Neural progenitor cell (in vitro differentiated cells): ENCODE measurements around the gene RUFY2. TPM values are rescaled to one million over a fixed set of nuclear protein-coding genes. Genes with fewer than 3 reads are reported as not detected.

Experiments used
- DNase-seq: peaks from one replicate; pipeline ENCODE4 v3.0.0-alpha.2; 2016; ENCODE audit warnings: low spot score
- H2AFZ ChIP-seq: fragments of 200-600 bp; sonication (generic); replicated peaks from 2 replicates; pipeline ENCODE4 v1.6.1; 2016; ENCODE audit warnings: antibody characterized with exemption
- H3F3A ChIP-seq: fragments of 200-600 bp; sonication (generic); 2 replicates; pipeline ENCODE4 v1.6.1; 2016; ENCODE audit warnings: antibody characterized with exemption, low read depth
- H3K27ac ChIP-seq: fragments of 200-600 bp; sonication (generic); 2 replicates; pipeline ENCODE4 v1.5.1; 2016; ENCODE audit warnings: mild to moderate bottlenecking
- H3K27me3 ChIP-seq: fragments of 200-600 bp; sonication (generic); 2 replicates; pipeline ENCODE4 v1.6.1; 2016; ENCODE audit warnings: mild to moderate bottlenecking, moderate library complexity
- H3K36me3 ChIP-seq: fragments of 200-600 bp; sonication (generic); 2 replicates; pipeline ENCODE4 v1.5.1; 2016
- H3K4me1 ChIP-seq: fragments of 200-600 bp; sonication (generic); 2 replicates; pipeline ENCODE4 v1.6.1; 2016; ENCODE audit warnings: mixed run types
- H3K4me2 ChIP-seq: fragments of 200-600 bp; sonication (generic); 2 replicates; pipeline ENCODE4 v1.6.1; 2016
- H3K4me3 ChIP-seq: fragments of 200-600 bp; sonication (generic); 2 replicates; pipeline ENCODE4 v1.5.1; 2016
- H3K79me2 ChIP-seq: fragments of 200-600 bp; sonication (generic); 2 replicates; pipeline ENCODE4 v1.6.1; 2016; ENCODE audit warnings: low read depth
- H3K9ac ChIP-seq: fragments of 200-600 bp; sonication (generic); 2 replicates; pipeline ENCODE4 v1.6.1; 2016
- H3K9me3 ChIP-seq: fragments of 200-600 bp; sonication (generic); 2 replicates; pipeline ENCODE4 v1.5.1; 2016; ENCODE audit warnings: low read depth
- H4K20me1 ChIP-seq: fragments of 200-600 bp; sonication (generic); 2 replicates; pipeline ENCODE4 v1.6.1; 2016; ENCODE audit warnings: low read depth
- H3K27ac Mint-ChIP-seq: 3 replicates; pipeline ENCODE4 v1.8.0; 2021; ENCODE audit warnings: mixed read lengths
- H3K27me3 Mint-ChIP-seq: 2 replicates; pipeline ENCODE4 v1.8.0; 2022; ENCODE audit warnings: low read depth, mild to moderate bottlenecking, inconsistent platforms, moderate library complexity, mixed read lengths; ENCODE audit not compliant: insufficient read depth
- H3K36me3 Mint-ChIP-seq: 3 replicates; pipeline ENCODE4 v1.8.0; 2021; ENCODE audit warnings: mixed read lengths
- H3K4me1 Mint-ChIP-seq: 3 replicates; pipeline ENCODE4 v1.8.0; 2021; ENCODE audit warnings: mixed read lengths
- H3K4me3 Mint-ChIP-seq: 3 replicates; pipeline ENCODE4 v1.8.0; 2021; ENCODE audit warnings: mild to moderate bottlenecking, moderate library complexity, mixed read lengths
- H3K9me3 Mint-ChIP-seq: 3 replicates; pipeline ENCODE4 v1.8.0; 2020; ENCODE audit warnings: mixed read lengths
- CTCF ChIP-seq: fragments of 200-600 bp; sonication (generic); IDR thresholded peaks from 2 replicates; pipeline ENCODE4 v1.5.1; 2017; ENCODE audit warnings: antibody characterized with exemption, mild to moderate bottlenecking
- EZH2 ChIP-seq: fragments of 200-600 bp; sonication (generic); IDR thresholded peaks from 2 replicates; pipeline ENCODE4 v1.6.1; 2017; ENCODE audit warnings: antibody characterized with exemption, mild to moderate bottlenecking, moderate library complexity
- EZH2phosphoT487 ChIP-seq: fragments of 200-600 bp; sonication (generic); IDR thresholded peaks from 2 replicates; pipeline ENCODE4 v1.6.1; 2017; ENCODE audit warnings: antibody characterized with exemption
- total RNA-seq: library from RNA; depleted of rRNA; stranded (reverse); fragments of >200 nt; gene quantifications from 2 replicates; pipeline ENCODE4 v1.2.3, GENCODE V29; 2015; ENCODE audit warnings: low replicate concordance

RUFY2 gene
- total RNA-seq, 1 donor from 2014 or later, result 45.2 TPM

GRCh38 chr10:68419376-68419775 is 12.3 kb upstream of the RUFY2 start:
- Histone ChIP-seq H3K79me2 (no peaks in the 10 kb centered on the region), H3K4me2 (no peak overlapping the region), H4K20me1 (no peaks in the 10 kb centered on the region), H3K9ac (no peak overlapping the region), H3K27me3 (no peaks in the 10 kb centered on the region), H3K4me3 (no peak overlapping the region), H2AFZ (no peak overlapping the region), H3K9me3 (no peaks in the 10 kb centered on the region), H3K27ac (no peak overlapping the region), H3K4me1 (no peaks in the 10 kb centered on the region), H3K36me3 (peaks cover 19% of the 10 kb centered on the region), H3F3A (peaks cover 9% of the 10 kb centered on the region)
- H3K27ac Mint-ChIP-seq, result no peak overlapping the region
- no peak for TF ChIP-seq CTCF
- no peak for TF ChIP-seq EZH2
- no peak for TF ChIP-seq EZH2phosphoT487
- DNase-seq, result no peak
- H3K4me1 Mint-ChIP-seq, result no peaks in the 10 kb centered on the region
- H3K9me3 Mint-ChIP-seq, result no peaks in the 10 kb centered on the region
- peaks cover 28% of the 10 kb centered on the region for H3K36me3 Mint-ChIP-seq
- peaks cover 6% of the 10 kb centered on the region for H3K27me3 Mint-ChIP-seq
- H3K4me3 Mint-ChIP-seq, result no peak overlapping the region

GRCh38 chr10:68408898-68409518 is 1.9 kb upstream of the RUFY2 start:
- H3K9me3 Mint-ChIP-seq, result no peaks in the 10 kb centered on the region
- no peak overlapping the region for H3K4me3 Mint-ChIP-seq
- peaks cover 28% of the 10 kb centered on the region for H3K79me2 ChIP-seq
- no peak overlapping the region for H2AFZ ChIP-seq
- no peaks in the 10 kb centered on the region for H3K27me3 ChIP-seq
- H3K4me1 ChIP-seq, result peaks cover 14% of the 10 kb centered on the region
- peaks cover under 1% of the 10 kb centered on the region for H3K36me3 ChIP-seq
- H3K4me1 Mint-ChIP-seq, result peaks cover 19% of the 10 kb centered on the region
- peaks cover 51% of the 10 kb centered on the region for H3F3A ChIP-seq
- DNase-seq, result no peak
- peaks cover 11% of the 10 kb centered on the region for H3K36me3 Mint-ChIP-seq
- H3K27me3 Mint-ChIP-seq, result no peaks in the 10 kb centered on the region
- no peak overlapping the region for H3K9ac ChIP-seq
- H3K4me2 ChIP-seq, result no peak overlapping the region
- no peak overlapping the region for H3K4me3 ChIP-seq
- no peak overlapping the region for H3K27ac ChIP-seq
- TF ChIP-seq EZH2phosphoT487, result no peak
- no peak for TF ChIP-seq CTCF
- no peak for TF ChIP-seq EZH2
- no peak overlapping the region for H3K27ac Mint-ChIP-seq
- peaks cover 12% of the 10 kb centered on the region for H4K20me1 ChIP-seq
- no peaks in the 10 kb centered on the region for H3K9me3 ChIP-seq

DNA sequence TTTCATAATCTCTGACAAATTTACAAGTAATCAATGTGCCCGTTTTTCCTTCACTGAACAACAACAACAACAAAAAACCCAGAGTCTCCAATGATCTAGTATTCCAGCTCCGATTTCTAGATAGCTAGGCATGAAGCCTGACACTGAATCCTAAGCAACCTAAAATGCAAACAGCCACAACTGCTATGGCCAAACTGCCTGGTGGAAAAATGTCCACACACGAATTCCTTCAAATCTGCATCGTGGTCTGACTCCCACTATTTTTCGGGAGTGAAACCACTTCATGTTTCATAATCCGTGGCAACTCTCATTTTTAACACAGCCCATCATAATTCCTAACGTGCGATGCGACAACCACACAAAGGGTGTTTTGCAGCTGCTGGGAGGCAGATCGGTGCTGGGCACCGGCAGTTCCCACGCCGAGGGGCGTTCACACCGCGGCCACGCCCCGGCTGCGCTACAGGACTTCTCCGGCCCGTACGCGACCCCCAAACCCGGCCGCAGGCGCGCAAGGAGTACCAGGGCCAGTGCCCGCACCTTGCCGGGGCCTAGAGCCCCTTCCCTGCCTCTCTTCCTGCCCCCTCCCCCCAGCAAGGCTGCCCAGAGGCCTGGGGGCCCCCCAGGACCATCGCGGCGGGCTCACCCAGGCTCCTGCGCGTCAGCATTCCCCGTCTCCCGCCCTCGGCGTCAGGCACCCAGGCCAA is 814 bp downstream of the RUFY2 start:
- Histone ChIP-seq H3K4me1 (peaks cover 14% of the 10 kb centered on the region), H3K9me3 (no peaks in the 10 kb centered on the region), H3K27ac (peak overlapping the region; percentile 93), H3K27me3 (no peaks in the 10 kb centered on the region), H3K9ac (peak overlapping the region; percentile 77), H3F3A (peaks cover 34% of the 10 kb centered on the region), H4K20me1 (peaks cover 15% of the 10 kb centered on the region), H3K4me2 (peak overlapping the region; percentile 90), H3K79me2 (peaks cover 54% of the 10 kb centered on the region), H3K4me3 (peak overlapping the region; percentile 91), H3K36me3 (peaks cover 2% of the 10 kb centered on the region), H2AFZ (peak overlapping the region; percentile 51)
- H3K9me3 Mint-ChIP-seq, result no peaks in the 10 kb centered on the region
- H3K27me3 Mint-ChIP-seq, result no peaks in the 10 kb centered on the region
- peaks cover 6% of the 10 kb centered on the region for H3K36me3 Mint-ChIP-seq
- TF ChIP-seq EZH2phosphoT487 (no peak), EZH2 (no peak), CTCF (no peak)
- H3K4me3 Mint-ChIP-seq, result peak overlapping the region; percentile 93
- peaks cover 19% of the 10 kb centered on the region for H3K4me1 Mint-ChIP-seq
- DNase-seq, result peak; percentile 87
- H3K27ac Mint-ChIP-seq, result peak overlapping the region; percentile 92
